ENCODE measurements around the gene MLXIP.

DNA sequence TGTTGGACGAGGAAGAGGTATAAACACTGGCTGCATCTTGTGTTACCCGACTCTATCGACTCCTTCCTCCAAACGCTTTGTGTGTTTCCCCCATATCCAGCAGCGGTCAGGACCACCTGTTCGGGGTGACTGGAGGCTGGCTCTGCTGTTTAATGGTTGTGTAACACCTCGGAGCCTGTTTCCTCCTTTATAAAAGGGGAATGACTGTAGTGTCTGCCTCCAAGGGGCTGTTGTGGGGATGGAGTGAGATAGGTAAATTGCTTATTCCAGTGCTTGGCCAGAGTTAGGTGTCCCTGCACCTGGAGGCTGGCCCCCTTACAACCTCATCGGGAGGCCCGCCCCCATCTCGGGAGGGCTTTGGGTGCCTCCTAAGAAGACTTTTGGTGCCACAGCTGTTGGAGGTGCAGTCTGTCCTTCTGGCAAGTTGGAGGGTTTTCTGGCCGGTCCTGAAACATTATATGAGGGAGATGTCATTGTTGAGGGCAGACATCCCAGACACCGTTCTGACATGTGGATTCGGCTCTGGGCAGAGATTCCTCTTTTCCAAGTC lies 1.1 kb downstream of the MLXIP start:
- TF ChIP-seq, protein P1, sequence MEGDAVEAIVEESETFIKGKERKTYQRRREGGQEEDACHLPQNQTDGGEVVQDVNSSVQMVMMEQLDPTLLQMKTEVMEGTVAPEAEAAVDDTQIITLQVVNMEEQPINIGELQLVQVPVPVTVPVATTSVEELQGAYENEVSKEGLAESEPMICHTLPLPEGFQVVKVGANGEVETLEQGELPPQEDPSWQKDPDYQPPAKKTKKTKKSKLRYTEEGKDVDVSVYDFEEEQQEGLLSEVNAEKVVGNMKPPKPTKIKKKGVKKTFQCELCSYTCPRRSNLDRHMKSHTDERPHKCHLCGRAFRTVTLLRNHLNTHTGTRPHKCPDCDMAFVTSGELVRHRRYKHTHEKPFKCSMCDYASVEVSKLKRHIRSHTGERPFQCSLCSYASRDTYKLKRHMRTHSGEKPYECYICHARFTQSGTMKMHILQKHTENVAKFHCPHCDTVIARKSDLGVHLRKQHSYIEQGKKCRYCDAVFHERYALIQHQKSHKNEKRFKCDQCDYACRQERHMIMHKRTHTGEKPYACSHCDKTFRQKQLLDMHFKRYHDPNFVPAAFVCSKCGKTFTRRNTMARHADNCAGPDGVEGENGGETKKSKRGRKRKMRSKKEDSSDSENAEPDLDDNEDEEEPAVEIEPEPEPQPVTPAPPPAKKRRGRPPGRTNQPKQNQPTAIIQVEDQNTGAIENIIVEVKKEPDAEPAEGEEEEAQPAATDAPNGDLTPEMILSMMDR (IDR thresholded peaks at IDR 0.05): no peak
- no peak for TF ChIP-seq POLR2A (IDR thresholded peaks at IDR 0.05)
- TF ChIP-seq EP300 (IDR thresholded peaks at IDR 0.05): no peak

All from ovary (tissue), 3 donors.